Activated CD4-positive, alpha-beta memory T cell treated with anti-CD3 and anti-CD28 coated beads for 36 hours (primary cell): ENCODE results near the gene GPR18. TPM values are rescaled to one million over a fixed set of nuclear protein-coding genes. Genes with fewer than 3 reads are reported as not detected.
A peak's percentile ranks its signal among the peaks of the same experiment; 100 is the strongest.
"Not testable (repeated sequence)": the region's sequence is repeated elsewhere in the genome, so short reads cannot be mapped to it uniquely, and the experiment has no call there.

Source experiments
- CTCF ChIA-PET: fragments of 350-600 bp; sonication (Branson Sonifier 250); formaldehyde crosslinking; loops from one replicate; lab custom pipeline; 2021; ENCODE audit warnings: antibody characterized with exemption, inconsistent platforms; lab: Charles Lee
- POLR2A ChIA-PET: fragments of 350-600 bp; sonication (Branson Sonifier 250); formaldehyde crosslinking; loops from one replicate; lab custom pipeline; 2021; ENCODE audit warnings: antibody characterized with exemption; lab: Charles Lee
- DNase-seq: peaks from one replicate; pipeline ENCODE4 v3.0.0-alpha.2; 2020
- H3K27ac Mint-ChIP-seq: one replicate; pipeline ENCODE4 v1.8.0; 2021; ENCODE audit warnings: mixed read lengths
- H3K27me3 Mint-ChIP-seq: one replicate; pipeline ENCODE4 v1.8.0; 2021; ENCODE audit warnings: mixed read lengths
- H3K36me3 Mint-ChIP-seq: one replicate; pipeline ENCODE4 v1.8.0; 2021; ENCODE audit warnings: mixed read lengths
- H3K4me1 Mint-ChIP-seq: one replicate; pipeline ENCODE4 v1.8.0; 2021; ENCODE audit warnings: low read depth, mixed read lengths
- H3K4me3 Mint-ChIP-seq: one replicate; pipeline ENCODE4 v1.8.0; 2021; ENCODE audit warnings: mild to moderate bottlenecking, mixed read lengths
- H3K9me3 Mint-ChIP-seq: one replicate; pipeline ENCODE4 v1.8.0; 2021; ENCODE audit warnings: mixed read lengths
- intact Hi-C: fragments of 100-400 bp; cut with micrococcal nuclease; formaldehyde crosslinking; loops from one replicate; pipeline ENCODE4 v1.15.1; 2023
- total RNA-seq, 2 experiments: library from RNA; stranded (reverse); gene quantifications; one replicate each; pipeline ENCODE4 v1.2.3, GENCODE V29; 2021

The GPR18 gene
- total RNA-seq, 2 experiments from 2014 or later, result 2.4 to 2.8 TPM

DNA sequence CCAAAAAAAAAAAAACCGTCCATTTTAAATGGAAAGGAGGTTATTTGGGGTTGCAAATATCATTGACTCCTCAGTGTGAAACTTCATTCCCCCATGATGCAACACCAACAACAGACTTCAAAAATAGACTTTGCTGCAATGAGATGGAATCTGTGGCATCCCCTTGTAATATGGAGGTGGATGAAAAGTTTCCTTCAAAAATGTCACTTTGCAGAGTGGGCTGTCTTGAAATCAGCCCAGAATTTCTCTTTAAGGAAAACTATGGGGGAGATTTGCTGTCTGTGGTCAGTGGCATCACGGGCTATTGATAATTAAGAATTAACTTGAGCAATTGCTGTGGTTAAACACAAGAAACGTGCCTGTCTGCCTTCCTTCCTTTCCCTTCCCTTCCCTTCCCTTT lies 1.5 kb downstream of the GPR18 start:
- peaks cover 33% of the 10 kb centered on the region for H3K36me3 Mint-ChIP-seq
- no peaks in the 10 kb centered on the region for H3K27me3 Mint-ChIP-seq
- no peaks in the 10 kb centered on the region for H3K9me3 Mint-ChIP-seq
- ChIA-PET CTCF (interaction anchor here (0.9 to 3.8 kb wide), 5 partner anchors 9 to 210 kb away, joined by 3 to 38 read pairs (median 13); no protein-coding TSS in a partner anchor), POLR2A (interaction anchor here (1.1 to 2.1 kb wide), 6 partner anchors 40 to 56 kb away, joined by 3 to 22 read pairs (median 6); partner anchors contain the start of gene UBAC2)
- H3K27ac Mint-ChIP-seq, result peak overlapping the region; percentile 73
- H3K4me1 Mint-ChIP-seq, result peaks cover 71% of the 10 kb centered on the region
- intact Hi-C loops, result loop anchor here (5.0 kb wide), 1 partner anchor 204 kb away; no protein-coding TSS in a partner anchor
- H3K4me3 Mint-ChIP-seq, result peak overlapping the region; percentile 62
- no peak for DNase-seq

DNA sequence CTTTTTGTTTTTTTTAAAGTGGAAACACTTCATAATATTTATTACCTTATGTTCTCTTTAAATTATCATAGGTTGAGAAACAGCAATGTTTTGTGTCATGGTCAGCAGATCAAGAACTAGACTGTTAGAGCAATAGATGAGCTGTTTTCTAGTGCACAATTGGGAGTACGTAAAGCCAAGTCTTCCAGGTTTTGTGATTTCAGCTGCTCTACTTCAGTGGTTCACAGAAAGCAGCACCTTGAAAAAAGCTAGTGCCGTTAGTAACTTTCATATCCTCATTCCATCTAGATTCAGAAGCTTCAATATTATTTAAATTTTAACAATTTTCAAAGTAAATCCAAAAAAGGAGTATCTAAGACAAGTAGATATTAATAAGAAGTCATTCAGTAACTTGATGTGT lies 1.9 kb downstream of the GPR18 start:
- intact Hi-C loops, result loop anchor here (5.0 kb wide), 1 partner anchor 204 kb away; no protein-coding TSS in a partner anchor
- Mint-ChIP-seq H3K4me1 (peaks cover 72% of the 10 kb centered on the region), H3K36me3 (peaks cover 37% of the 10 kb centered on the region), H3K27me3 (no peaks in the 10 kb centered on the region), H3K9me3 (no peaks in the 10 kb centered on the region), H3K27ac (peak overlapping the region; percentile 73), H3K4me3 (peak overlapping the region; percentile 62)
- no peak for DNase-seq
- ChIA-PET POLR2A (interaction anchor here (0.6 to 1.6 kb wide), 5 partner anchors 40 to 58 kb away, joined by 3 to 8 read pairs (median 4); partner anchors contain the start of gene UBAC2), CTCF (interaction anchor here (0.7 to 3.8 kb wide), 9 partner anchors 8 to 211 kb away, joined by 3 to 38 read pairs (median 8); no protein-coding TSS in a partner anchor)

DNA sequence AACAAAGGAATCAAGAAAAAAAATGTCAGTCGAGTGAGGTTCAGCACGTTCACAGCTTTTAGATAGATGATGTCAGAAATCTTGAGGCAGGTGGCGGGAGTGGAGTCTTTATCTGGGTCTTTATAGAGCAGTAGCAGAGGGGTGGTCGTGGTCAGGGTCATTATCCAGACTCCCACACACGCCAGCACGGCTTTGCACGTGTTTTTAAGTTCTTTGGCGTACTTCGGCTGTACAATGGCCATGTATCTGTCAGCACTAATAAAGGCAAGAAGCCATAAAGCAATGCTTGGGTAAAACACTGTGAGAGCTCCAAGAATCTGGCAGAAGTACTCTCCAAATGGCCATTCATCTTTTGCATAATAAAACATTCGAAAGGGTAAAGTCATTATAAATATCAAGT lies 2.9 kb downstream of the GPR18 start:
- H3K9me3 Mint-ChIP-seq, result no peaks in the 10 kb centered on the region
- H3K36me3 Mint-ChIP-seq, result peaks cover 41% of the 10 kb centered on the region
- H3K27me3 Mint-ChIP-seq, result no peaks in the 10 kb centered on the region
- no peak for DNase-seq
- ChIA-PET POLR2A (interaction anchor here (1.1 to 1.4 kb wide), 2 partner anchors 27 to 55 kb away, joined by 3 to 8 read pairs; partner anchors contain the start of gene UBAC2), CTCF (interaction anchor here (0.7 to 3.8 kb wide), 7 partner anchors 9 to 340 kb away, joined by 3 to 38 read pairs (median 8); no protein-coding TSS in a partner anchor)
- intact Hi-C loops, result loop anchor here (5.0 kb wide), 1 partner anchor 203 kb away; no protein-coding TSS in a partner anchor
- H3K4me3 Mint-ChIP-seq, result peak overlapping the region; percentile 5
- peaks cover 72% of the 10 kb centered on the region for H3K4me1 Mint-ChIP-seq
- H3K27ac Mint-ChIP-seq, result peak overlapping the region; percentile 44

DNA sequence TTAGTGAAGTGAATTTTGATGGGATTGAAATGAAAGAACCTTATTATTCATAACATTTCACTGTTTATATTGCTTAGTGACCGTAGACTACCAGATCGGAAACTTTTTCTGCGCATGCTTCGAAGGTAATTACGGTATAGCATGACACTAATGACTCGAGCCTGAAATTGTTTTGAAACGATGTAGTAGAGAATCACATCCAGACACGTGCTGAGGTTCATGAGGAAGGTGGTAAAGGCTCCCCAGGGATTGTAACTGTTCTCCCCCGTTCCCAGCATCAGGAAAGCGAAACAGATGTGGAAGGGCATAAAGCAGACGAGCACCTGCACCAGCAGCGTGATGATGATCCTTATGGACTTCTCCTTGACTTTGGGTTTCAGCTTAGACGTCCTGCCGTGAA lies 3.3 kb downstream of the GPR18 start:
- Mint-ChIP-seq H3K4me3 (peak overlapping the region; percentile 5), H3K9me3 (no peaks in the 10 kb centered on the region), H3K36me3 (peaks cover 42% of the 10 kb centered on the region), H3K27me3 (no peaks in the 10 kb centered on the region), H3K27ac (peak overlapping the region; percentile 44), H3K4me1 (peaks cover 72% of the 10 kb centered on the region)
- CTCF ChIA-PET, result interaction anchor here (0.7 to 1.9 kb wide), 6 partner anchors 10 to 340 kb away, joined by 3 to 13 read pairs (median 6); no protein-coding TSS in a partner anchor
- POLR2A ChIA-PET, result interaction anchor here (1.1 kb wide), 1 partner anchor 27 kb away, joined by 3 read pairs; no protein-coding TSS in a partner anchor
- intact Hi-C loops, result loop anchor here (5.0 kb wide), 1 partner anchor 203 kb away; no protein-coding TSS in a partner anchor
- DNase-seq, result no peak

DNA sequence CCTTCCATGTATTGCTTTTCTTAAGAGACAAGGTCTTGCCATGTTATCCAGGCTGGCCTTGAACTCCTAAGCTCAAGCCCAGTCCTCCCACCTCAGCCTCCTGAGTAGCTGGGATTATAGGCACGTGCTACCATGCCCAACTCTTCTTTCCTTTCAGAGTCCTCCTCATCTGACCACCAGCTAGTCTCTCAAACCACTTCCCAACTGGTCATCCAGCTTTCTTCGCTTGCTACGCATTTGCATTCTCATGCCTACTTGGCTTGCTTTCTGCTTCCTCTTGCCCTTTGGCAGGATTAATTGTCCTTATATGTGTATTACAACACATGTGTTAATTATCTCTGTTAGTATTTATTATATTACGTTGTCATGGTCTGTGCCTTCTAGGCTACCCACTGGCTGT lies 6.3 kb downstream of the GPR18 start:
- DNase-seq, result no peak
- peak overlapping the region; percentile 68 for H3K27ac Mint-ChIP-seq
- intact Hi-C loops, result loop anchor here (1.0 kb wide), 1 partner anchor 31 kb away; no protein-coding TSS in a partner anchor
- peaks cover 8% of the 10 kb centered on the region for H3K9me3 Mint-ChIP-seq
- ChIA-PET CTCF (interaction anchor here (0.7 to 1.9 kb wide), 5 partner anchors 14 to 359 kb away, joined by 3 to 5 read pairs (median 3); partner anchors contain the start of gene UBAC2), POLR2A (interaction anchor here (1.7 kb wide), 1 partner anchor 47 kb away, joined by 6 read pairs; no protein-coding TSS in a partner anchor)
- peaks cover 54% of the 10 kb centered on the region for H3K4me1 Mint-ChIP-seq
- H3K4me3 Mint-ChIP-seq, result no peak overlapping the region
- H3K36me3 Mint-ChIP-seq, result peaks cover 50% of the 10 kb centered on the region
- H3K27me3 Mint-ChIP-seq, result no peaks in the 10 kb centered on the region

DNA sequence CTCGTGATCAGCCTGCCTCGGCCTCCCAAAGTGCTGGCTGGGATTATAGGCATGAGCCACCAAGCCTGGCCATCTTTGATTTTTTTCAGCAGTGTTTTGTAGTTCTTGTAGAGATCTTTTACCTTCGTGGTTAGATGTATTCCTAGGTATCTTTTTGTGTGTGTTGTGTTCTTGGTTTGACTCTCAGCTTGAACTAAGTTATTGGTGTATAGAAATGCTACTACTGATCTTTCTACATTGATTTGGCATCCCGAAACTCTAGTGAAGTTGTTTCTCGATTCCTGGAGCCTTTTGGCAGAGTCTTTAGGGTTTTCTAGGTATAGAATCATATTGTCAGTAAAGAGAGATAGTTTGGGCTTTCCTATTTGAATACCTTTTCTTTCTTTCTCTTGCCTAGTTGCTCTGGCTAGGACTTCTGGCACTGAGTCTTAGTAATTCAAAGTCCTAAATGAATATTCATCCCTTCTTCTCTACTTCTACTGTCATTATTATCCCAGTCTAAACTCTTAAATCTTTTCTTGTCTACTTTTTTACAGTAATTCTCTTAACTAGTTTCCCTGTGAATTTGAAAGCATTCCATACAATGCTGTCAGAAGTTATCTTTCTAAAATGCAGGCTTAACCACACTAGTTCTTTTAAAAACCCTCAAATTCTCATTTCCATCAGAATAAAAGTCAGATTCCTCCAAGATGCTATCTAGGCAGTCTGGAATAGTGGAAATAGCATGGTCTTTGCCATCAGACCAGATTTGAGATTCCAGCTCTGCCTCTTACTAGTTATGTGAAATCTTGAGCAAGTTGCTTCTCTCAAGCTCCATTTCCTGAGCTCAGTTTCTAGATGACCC lies 7.0 kb downstream of the GPR18 start:
- DNase-seq, result no peak
- H3K27me3 Mint-ChIP-seq, result no peaks in the 10 kb centered on the region
- peaks cover 48% of the 10 kb centered on the region for H3K4me1 Mint-ChIP-seq
- H3K27ac Mint-ChIP-seq, result peak overlapping the region; percentile 68
- intact Hi-C loops, result loop anchor here (1.0 kb wide), 1 partner anchor 30 kb away; no protein-coding TSS in a partner anchor
- CTCF ChIA-PET, result interaction anchor here (0.7 to 1.9 kb wide), 6 partner anchors 15 to 360 kb away, joined by 3 to 5 read pairs (median 3); partner anchors contain the start of gene UBAC2
- POLR2A ChIA-PET, result interaction anchor here (0.9 to 1.7 kb wide), 3 partner anchors 15 to 46 kb away, joined by 3 to 6 read pairs (median 5); no protein-coding TSS in a partner anchor
- peaks cover 8% of the 10 kb centered on the region for H3K9me3 Mint-ChIP-seq
- H3K36me3 Mint-ChIP-seq, result peaks cover 50% of the 10 kb centered on the region
- H3K4me3 Mint-ChIP-seq, result no peak overlapping the region

DNA sequence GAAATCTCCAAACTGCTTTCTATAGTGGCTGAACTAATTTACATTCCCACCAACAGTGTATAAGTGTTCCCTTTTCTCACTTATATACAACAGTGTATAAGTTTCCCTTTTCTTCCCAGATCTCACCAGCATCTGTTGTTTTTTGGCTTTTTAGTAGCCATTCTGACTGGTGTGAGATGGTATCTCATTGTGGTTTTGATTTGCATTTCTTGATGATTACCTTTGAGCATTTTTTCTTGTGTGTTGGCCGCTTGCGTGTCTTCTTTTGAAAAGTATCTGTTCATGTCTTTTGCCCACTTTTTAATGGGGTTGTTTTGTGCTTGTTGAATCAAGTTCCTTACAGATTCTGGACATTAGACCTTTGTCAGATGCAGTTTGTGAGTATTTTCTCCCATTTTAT lies 8.6 kb downstream of the GPR18 start:
- H3K9me3 Mint-ChIP-seq, CTCF ChIA-PET, DNase-seq, H3K4me3 Mint-ChIP-seq, POLR2A ChIA-PET, H3K27ac Mint-ChIP-seq, H3K27me3 Mint-ChIP-seq: not testable (repeated sequence)
- intact Hi-C loops, result loop anchor here (1.0 kb wide), 1 partner anchor 9 kb away; the partner anchor contains the start of gene GPR18
- Mint-ChIP-seq H3K36me3 (peaks cover 40% of the 10 kb centered on the region), H3K4me1 (peaks cover 34% of the 10 kb centered on the region)

DNA sequence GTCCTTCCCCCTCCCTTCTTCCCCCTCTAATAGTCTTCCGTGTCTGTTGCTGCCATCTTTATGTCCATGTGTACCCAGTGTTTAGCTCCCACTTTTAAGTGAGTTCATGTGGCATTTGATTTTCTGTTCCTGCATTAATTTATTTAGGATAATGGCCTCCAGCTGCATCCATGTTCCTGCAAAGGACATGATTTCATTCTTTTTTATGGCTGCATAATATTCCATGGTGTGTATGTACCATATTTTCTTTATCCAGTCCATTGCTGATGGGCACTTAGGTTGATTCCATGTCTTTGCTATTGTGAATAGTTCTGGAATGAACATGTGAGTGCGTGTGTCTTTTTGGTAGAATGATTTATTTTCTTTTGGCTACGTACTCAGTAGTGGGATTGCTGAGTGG lies 9.0 kb downstream of the GPR18 start:
- Mint-ChIP-seq H3K4me1 (peaks cover 33% of the 10 kb centered on the region), H3K36me3 (peaks cover 41% of the 10 kb centered on the region)
- H3K9me3 Mint-ChIP-seq, H3K27ac Mint-ChIP-seq, H3K4me3 Mint-ChIP-seq, DNase-seq, H3K27me3 Mint-ChIP-seq, CTCF ChIA-PET, POLR2A ChIA-PET: not testable (repeated sequence)
- intact Hi-C loops, result loop anchor here (1.0 kb wide), 1 partner anchor 9 kb away; the partner anchor contains the start of gene GPR18

DNA sequence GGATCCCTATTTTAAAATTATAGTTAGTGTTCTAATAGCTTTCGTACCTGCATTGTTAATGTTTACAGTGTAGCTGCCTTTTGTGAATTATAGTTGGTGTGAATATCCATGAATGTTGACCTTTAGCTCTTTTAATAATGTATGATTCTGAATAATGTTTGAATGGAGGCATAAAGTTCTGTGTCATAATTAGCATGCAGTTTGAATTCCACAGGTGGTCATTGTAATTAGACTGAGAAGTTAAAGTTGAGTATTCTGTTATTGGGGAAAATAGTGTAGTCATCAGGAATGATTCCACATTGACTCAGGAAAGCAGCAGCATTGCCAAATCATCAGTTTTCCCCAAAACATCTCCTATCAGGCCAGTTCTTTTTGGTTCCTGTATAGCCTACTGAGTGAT lies 12.1 kb downstream of the GPR18 start:
- Mint-ChIP-seq H3K27ac (no peak overlapping the region), H3K36me3 (peaks cover 38% of the 10 kb centered on the region), H3K9me3 (peaks cover 8% of the 10 kb centered on the region), H3K4me1 (peaks cover 17% of the 10 kb centered on the region), H3K27me3 (no peaks in the 10 kb centered on the region), H3K4me3 (no peak overlapping the region)
- intact Hi-C loops, result no loop called here
- ChIA-PET CTCF (interaction anchor here (1.5 kb wide), 1 partner anchor 14 kb away, joined by 4 read pairs; no protein-coding TSS in a partner anchor), POLR2A (no interaction called here)
- DNase-seq, result no peak

DNA sequence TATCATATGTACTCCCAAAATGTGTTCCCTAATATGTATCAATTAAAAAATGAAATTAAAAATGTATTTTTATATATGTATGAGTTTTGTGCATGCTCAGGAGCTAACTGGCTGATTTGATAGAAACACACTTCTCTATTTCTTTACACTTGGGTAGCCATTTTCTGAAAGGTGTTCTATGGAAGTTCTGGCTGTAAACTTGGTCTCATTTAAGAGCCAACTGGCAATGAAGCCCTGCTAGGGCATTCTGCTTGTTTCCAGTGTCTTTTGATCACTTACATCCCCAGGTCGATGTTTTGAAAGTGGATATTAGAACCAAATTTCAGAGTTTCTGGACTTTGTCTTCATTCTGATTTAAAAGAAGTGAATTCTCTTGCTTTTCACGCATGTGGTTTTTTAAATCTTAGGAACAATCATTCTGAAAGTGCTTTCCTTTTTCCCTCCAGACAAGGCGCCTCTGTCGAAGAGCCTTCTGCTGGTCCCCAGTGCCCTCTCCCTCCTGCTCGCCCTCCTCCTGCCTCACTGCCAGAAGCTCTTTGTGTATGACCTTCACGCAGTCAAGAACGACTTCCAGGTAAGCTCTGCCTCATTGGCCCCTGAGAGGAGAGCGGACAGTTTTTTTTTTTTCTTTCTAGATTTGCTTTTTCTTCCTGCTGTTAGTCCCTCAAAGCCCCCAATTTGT lies 20.1 kb downstream of the GPR18 start:
- intact Hi-C loops, result loop anchor here (1.0 kb wide), 3 partner anchors 10 to 37 kb away; no protein-coding TSS in a partner anchor
- peak overlapping the region; percentile 81 for H3K27ac Mint-ChIP-seq
- H3K27me3 Mint-ChIP-seq, result no peaks in the 10 kb centered on the region
- H3K4me3 Mint-ChIP-seq, result peak overlapping the region; percentile 62
- ChIA-PET POLR2A (no interaction called here), CTCF (interaction anchor here (0.8 to 0.9 kb wide), 3 partner anchors 10 to 199 kb away, joined by 3 to 6 read pairs (median 3); no protein-coding TSS in a partner anchor)
- DNase-seq, result peak; percentile 61
- peaks cover 50% of the 10 kb centered on the region for H3K4me1 Mint-ChIP-seq
- no peaks in the 10 kb centered on the region for H3K9me3 Mint-ChIP-seq
- H3K36me3 Mint-ChIP-seq, result peaks cover 30% of the 10 kb centered on the region

DNA sequence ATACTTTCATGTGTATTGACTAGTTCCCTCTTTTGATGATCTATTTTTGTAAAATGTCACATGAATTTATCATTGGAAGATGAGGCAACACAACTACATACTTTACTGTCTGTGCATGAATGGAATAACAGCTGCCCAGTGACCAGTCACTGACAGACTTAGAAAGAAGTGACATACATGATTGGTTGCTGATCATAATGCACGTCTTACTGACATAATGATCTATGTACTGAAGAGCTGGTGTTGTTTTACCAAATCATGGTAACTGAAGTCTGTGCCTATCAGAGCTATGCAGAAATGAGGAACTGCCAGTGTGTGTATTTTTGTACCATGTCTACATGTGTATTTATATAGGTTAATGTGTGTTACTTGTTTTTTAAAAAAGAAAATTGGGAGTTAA lies 26.5 kb downstream of the GPR18 start:
- Mint-ChIP-seq H3K9me3 (no peaks in the 10 kb centered on the region), H3K4me1 (peaks cover 68% of the 10 kb centered on the region), H3K4me3 (no peak overlapping the region), H3K27ac (peak overlapping the region; percentile 40), H3K27me3 (no peaks in the 10 kb centered on the region), H3K36me3 (peaks cover 4% of the 10 kb centered on the region)
- ChIA-PET POLR2A (interaction anchor here (0.8 to 1.2 kb wide), 2 partner anchors 13 to 27 kb away, joined by 3 to 5 read pairs; no protein-coding TSS in a partner anchor), CTCF (interaction anchor here (0.7 to 3.9 kb wide), 9 partner anchors 8 to 205 kb away, joined by 3 to 19 read pairs (median 4); partner anchors contain the start of genes GPR18 and UBAC2)
- DNase-seq, result no peak
- intact Hi-C loops, result no loop called here
